Measurements from ENCODE around the gene NSMCE1.

DNA sequence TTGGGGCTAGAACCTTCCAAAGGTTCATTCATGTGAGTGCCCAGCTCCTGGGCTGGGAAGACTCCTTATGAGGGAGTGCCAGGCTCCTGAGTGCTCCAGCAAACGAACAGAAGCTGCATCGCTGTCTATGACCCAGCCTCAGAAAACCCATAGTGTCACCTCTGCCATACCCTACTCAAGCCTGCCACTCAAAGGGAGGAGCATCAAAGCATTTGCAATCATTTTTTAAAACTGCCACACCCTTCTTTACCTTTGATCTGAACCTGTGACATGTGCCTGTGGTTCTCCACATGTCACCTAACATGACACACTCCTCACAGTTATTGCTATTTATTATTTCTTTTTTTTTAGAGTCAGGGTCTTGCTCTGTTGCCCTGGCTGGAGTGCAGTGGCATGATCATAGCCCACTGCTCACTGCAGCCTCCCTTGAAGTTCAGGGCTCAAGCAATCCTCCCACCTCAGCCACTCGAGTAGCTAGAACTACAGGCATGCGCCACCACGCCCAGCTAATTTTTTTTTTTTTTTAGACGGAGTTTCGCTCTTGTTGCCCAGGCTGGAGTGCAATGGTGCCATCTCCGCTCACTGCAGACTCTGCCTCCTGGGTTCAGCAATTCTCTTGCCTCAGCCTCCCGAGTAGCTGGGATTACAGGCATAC is 72.5 kb downstream of the NSMCE1 start:
- TF ChIP-seq, protein P1, sequence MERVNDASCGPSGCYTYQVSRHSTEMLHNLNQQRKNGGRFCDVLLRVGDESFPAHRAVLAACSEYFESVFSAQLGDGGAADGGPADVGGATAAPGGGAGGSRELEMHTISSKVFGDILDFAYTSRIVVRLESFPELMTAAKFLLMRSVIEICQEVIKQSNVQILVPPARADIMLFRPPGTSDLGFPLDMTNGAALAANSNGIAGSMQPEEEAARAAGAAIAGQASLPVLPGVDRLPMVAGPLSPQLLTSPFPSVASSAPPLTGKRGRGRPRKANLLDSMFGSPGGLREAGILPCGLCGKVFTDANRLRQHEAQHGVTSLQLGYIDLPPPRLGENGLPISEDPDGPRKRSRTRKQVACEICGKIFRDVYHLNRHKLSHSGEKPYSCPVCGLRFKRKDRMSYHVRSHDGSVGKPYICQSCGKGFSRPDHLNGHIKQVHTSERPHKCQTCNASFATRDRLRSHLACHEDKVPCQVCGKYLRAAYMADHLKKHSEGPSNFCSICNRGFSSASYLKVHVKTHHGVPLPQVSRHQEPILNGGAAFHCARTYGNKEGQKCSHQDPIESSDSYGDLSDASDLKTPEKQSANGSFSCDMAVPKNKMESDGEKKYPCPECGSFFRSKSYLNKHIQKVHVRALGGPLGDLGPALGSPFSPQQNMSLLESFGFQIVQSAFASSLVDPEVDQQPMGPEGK (CRISPR knock-in tag; IDR thresholded peaks at IDR 0.05; ENCODE audit: borderline replicate concordance): no peak
- no peak for TF ChIP-seq GLIS3 (CRISPR knock-in tag; IDR thresholded peaks at IDR 0.05)
- TF ChIP-seq RARB (CRISPR knock-in tag; IDR thresholded peaks at IDR 0.05): no peak
- no peak for TF ChIP-seq OSR1 (CRISPR knock-in tag; IDR thresholded peaks at IDR 0.05)

All from SK-N-SH treated with all-trans-retinoic acid at 6 μM for 48 hours (cell line).